Cerebellar nuclear complex (tissue), 1 donor: Measurements from ENCODE around the gene SERPINE1.
A peak's percentile ranks its signal among the peaks of the same experiment; 100 is the strongest.
"Not testable (repeated sequence)": the region's sequence is repeated elsewhere in the genome, so short reads cannot be mapped to it uniquely, and the experiment has no call there.

Source experiments
- DNase-seq, 2 experiments: peaks; one replicate each; lab custom pipeline; 2025; lab: John Stamatoyannopoulos, UW

The SERPINE1 gene

DNA sequence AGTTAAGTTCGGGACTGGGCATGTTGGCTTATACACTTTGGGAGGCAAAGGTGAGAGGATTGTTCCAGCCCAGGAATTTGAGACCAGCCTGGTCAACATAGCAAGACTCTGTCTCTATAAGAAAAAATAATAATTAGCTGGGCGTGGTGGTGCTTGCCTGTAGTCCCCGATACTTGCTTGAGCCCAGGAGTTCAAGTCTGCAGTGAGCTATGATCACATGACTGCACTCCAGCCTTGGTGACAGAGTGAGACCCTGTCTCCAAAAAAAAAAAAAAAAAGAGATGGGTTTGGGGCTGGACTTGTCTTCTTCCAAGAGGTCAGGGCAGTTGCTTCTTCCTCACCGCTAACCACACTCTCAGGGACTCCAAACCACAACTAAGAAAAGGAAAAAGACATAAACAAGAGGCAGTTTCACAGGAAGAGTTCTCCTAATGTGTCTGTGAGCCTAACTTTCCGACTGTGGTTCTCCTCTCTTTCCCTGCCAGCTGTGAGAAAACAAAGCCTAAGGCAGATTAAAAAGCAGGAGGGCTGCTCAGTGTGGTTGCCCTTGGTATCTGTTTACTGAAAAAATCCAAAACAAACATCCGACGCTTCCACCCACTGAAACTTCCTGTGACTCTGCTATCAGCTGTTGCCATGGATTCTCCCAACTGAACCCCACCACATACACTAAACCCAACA, 2.4 kb upstream of the SERPINE1 start:
- no peak for DNase-seq

DNA sequence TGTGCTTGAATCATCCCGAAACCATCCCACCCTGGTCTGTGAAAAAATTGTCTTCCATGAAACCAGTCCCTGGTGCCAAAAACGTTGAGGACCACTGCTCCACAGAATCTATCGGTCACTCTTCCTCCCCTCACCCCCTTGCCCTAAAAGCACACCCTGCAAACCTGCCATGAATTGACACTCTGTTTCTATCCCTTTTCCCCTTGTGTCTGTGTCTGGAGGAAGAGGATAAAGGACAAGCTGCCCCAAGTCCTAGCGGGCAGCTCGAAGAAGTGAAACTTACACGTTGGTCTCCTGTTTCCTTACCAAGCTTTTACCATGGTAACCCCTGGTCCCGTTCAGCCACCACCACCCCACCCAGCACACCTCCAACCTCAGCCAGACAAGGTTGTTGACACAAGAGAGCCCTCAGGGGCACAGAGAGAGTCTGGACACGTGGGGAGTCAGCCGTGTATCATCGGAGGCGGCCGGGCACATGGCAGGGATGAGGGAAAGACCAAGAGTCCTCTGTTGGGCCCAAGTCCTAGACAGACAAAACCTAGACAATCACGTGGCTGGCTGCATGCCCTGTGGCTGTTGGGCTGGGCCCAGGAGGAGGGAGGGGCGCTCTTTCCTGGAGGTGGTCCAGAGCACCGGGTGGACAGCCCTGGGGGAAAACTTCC, 784 bp upstream of the SERPINE1 start:
- DNase-seq, result no peak

DNA sequence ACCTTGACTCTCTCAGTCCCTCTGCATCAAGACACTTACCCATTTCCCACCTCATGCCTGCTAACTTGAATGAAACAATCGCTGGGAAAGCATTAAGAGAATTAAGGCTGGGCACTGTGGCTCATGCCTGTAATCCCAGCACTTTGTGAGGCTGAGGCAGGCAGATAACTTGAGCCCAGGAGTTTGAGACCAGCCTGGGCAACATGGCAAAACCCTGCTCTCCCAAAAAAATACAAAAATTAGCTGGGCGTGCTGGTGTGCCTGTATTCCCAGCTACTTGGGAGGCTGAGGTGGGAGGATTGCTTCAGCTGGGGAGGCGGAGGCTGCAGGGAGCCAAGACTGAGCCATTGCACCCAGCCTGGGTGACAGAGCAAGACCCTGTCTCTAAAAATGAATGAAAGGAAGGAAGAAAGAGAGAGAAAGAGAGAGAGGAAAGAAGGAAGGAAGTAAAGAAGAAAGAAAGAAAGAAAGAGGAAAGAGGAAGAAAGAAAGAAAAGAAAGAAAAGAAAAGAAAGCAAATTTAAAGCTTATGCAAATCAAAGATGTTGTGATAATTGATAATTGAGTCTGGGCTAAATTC, 646 bp downstream of the SERPINE1 start:
- no peak for DNase-seq

DNA sequence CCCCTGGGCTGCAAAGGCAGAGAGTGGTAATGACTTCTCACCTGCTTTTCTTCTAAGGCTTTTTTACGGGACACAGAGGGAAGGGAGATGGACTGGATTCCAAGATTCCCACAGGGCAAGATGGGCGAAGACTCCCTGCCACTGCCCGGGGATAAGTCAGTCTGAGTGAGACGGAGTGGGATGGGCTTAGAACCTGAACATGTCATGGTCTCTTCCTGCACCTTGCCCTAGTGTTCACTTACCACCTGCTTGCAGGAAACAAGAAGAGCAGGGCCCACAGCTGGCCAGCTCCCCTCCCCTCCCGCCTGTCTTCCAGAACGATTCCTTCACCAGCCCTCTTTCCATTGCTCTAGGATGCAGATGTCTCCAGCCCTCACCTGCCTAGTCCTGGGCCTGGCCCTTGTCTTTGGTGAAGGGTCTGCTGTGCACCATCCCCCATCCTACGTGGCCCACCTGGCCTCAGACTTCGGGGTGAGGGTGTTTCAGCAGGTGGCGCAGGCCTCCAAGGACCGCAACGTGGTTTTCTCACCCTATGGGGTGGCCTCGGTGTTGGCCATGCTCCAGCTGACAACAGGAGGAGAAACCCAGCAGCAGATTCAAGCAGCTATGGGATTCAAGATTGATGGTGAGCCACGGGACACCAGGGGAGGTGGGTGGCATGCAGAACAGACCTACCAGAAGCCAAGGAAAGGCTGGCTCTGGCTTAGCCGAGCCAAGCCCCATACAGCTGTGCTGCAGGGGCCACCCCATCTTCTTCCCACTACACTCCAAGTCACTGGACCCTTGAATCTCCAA, 1.3 kb downstream of the SERPINE1 start:
- DNase-seq, result no peak

DNA sequence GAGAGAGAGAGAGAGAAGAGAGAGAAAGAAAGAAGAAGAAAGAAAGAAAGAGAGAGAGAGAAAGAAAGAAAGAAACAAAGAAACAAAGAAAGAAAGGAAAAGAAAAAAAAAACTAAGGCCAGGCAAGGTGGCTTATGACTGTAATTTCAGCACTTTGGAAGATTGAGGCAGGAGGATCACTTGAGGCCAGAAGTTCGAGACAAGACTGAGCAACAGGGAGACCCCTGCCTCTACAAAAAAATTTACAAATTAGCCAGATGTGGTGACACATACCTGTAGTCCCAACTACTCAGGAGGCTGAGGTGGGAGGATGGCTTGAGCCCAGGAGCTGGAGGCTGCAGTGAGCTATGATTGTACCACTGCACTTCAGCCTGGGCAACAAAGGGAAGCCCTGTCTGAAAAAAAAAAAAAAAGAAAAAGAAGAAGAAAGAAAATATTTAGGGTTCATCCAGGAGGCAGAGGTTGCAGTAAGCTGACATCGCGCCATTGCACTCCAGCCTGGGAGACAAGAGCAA, 2.8 kb downstream of the SERPINE1 start:
- DNase-seq, result no peak

DNA sequence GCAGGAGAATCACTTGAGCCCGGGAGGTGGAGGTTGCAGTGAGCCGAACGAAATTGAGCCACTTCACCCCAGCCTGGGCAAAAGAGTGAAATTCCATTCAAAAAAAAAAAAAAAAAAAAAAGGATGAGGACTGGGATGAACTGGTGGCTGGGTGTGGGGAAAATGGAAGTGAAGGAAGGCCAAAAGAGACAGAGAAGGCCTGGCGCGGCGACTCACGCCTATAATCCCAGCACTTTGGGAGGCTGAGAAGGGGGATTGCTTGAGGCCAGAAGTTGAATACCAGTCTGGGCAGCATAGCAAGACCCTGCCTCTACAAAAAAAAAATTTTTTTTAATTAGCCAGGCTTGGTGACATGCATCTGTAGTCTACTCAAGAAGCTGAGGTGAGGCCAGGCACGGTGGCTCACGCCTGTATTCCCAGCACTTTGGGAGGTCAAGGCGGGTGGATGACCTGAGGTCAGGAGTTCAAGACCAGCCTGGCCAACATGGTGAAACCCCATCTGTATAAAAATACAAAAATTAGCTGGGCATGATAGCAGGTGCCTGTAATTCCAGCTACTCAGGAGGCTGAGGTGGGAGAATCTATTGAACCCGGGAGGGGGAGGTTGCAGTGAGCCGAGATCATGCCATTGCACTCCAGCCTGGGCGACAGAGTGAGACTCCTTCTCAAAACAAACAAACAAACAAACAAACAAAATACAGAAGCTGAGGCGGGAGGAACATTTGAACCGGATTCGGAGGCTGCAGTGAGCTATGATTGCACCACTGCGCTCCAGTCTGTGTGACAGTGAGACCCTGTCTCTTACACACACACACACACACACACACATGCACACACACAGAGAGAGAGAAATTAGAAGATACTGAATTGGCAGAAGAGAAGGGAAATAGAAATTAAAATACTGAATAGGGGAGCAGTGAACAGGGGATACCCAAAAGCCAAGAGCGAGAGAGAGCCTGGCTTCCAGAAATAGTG, 6.0 kb downstream of the SERPINE1 start:
- DNase-seq, result not testable (repeated sequence)

DNA sequence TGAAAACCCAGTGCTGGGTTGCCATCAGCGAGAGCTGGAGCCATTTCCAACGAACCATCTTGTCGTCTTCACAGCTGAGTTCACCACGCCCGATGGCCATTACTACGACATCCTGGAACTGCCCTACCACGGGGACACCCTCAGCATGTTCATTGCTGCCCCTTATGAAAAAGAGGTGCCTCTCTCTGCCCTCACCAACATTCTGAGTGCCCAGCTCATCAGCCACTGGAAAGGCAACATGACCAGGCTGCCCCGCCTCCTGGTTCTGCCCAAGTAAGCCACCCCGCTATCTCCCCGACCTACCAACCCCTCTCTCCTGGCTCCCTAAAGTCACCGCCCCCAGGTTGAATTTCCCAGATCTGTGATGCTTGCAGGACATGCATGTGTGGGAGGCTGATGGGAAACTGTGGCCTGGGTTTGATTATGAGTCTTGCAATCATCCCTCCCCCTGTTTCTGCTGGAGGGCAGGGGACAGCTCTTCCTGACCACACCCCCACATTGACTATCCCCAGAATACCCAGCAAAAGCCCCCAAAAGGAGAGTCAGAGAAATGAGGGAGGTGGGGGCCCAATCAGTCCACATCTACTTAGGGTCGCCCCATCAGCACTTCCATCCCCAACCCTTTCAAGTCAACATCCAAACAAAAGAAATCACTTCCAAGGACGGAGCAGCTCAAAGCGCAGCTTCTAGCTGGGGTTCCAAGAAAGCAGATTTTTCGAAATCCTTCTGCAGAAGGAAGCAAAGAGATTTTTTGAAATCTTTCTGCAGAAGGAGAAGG, 6.9 kb downstream of the SERPINE1 start:
- no peak for DNase-seq

DNA sequence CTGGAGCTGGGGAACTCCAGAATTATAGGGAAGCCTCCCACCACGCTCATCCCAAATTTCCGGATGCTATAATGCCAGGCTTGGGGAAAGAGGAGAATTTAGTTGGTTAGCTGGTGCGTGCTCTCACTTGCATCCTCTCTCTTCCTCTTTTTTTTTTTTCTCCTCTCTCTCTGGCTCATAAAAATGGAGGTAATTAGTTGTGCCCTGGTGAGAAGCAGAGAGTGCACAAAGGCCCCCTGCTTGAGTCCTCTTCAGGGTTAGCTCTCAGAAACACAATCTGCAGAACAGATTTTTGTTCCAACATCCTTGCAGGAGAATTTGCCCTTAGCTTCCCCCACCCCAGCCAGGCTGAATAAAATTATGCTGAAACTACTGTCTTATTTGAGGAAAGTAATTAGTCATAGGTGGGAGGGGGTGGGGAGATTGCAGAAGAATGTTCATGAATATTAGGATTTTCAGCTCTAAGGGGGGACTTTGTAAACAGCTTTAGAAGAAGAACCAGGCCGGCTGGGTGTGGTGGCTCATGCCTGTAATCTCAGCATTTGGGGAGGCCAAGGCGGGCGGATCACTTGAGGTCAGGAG, 7.6 kb downstream of the SERPINE1 start:
- no peak for DNase-seq

DNA sequence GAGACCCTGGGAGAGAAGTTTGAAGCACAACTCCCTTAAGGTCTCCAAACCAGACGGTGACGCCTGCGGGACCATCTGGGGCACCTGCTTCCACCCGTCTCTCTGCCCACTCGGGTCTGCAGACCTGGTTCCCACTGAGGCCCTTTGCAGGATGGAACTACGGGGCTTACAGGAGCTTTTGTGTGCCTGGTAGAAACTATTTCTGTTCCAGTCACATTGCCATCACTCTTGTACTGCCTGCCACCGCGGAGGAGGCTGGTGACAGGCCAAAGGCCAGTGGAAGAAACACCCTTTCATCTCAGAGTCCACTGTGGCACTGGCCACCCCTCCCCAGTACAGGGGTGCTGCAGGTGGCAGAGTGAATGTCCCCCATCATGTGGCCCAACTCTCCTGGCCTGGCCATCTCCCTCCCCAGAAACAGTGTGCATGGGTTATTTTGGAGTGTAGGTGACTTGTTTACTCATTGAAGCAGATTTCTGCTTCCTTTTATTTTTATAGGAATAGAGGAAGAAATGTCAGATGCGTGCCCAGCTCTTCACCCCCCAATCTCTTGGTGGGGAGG, 10.8 kb downstream of the SERPINE1 start:
- no peak for DNase-seq

DNA sequence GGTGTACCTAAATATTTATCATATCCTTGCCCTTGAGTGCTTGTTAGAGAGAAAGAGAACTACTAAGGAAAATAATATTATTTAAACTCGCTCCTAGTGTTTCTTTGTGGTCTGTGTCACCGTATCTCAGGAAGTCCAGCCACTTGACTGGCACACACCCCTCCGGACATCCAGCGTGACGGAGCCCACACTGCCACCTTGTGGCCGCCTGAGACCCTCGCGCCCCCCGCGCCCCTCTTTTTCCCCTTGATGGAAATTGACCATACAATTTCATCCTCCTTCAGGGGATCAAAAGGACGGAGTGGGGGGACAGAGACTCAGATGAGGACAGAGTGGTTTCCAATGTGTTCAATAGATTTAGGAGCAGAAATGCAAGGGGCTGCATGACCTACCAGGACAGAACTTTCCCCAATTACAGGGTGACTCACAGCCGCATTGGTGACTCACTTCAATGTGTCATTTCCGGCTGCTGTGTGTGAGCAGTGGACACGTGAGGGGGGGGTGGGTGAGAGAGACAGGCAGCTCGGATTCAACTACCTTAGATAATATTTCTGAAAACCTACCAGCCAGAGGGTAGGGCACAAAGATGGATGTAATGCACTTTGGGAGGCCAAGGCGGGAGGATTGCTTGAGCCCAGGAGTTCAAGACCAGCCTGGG, 11.4 kb downstream of the SERPINE1 start:
- no peak for DNase-seq

DNA sequence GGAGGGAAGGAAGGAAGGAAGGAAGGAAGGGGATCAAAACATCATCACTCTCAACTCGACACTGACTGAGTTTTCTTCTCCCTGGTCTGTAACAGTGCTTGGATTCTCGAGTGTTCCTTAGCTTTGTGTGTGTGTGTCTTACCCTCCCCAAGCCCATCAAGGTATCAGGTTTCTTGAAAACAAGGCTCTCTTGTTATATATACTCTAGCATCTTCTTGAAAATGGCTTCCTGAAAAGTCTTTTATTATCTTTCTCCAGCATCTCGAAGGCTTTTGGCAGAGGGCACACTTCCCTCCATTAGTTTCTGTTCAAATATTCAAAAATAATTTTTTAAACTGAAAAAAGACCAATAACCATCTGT, 13.4 kb downstream of the SERPINE1 start:
- no peak for DNase-seq

DNA sequence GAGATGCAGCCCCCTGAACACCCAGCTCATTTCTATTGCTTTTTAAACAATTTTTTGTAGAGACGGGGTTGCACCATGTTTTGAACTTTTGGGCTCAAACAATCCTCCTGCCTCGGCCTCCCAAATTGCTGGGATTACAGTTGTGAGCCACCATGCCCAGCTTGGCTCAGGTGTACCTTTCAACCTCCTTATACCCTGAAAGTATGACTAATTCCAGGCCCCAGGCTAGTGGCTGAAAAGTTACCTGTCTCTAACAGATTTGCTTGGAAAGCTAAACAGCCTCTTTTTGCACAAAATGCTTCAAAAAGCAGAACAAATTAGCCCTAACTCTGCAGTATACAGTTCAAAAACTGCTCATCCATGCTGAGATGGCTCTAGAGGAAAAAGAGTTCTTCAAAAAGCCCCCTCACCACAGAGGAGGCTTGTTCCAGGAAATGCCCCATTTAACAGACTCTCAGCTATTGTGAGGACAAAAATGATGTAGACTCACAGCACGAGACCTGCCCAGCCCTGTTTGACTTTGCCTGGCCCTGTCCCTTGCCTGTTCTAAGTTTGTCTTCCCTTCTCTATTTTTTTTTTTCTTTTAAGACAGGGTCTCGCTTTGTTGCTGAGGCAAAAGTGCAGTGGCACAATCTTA, 14.0 kb downstream of the SERPINE1 start:
- no peak for DNase-seq

DNA sequence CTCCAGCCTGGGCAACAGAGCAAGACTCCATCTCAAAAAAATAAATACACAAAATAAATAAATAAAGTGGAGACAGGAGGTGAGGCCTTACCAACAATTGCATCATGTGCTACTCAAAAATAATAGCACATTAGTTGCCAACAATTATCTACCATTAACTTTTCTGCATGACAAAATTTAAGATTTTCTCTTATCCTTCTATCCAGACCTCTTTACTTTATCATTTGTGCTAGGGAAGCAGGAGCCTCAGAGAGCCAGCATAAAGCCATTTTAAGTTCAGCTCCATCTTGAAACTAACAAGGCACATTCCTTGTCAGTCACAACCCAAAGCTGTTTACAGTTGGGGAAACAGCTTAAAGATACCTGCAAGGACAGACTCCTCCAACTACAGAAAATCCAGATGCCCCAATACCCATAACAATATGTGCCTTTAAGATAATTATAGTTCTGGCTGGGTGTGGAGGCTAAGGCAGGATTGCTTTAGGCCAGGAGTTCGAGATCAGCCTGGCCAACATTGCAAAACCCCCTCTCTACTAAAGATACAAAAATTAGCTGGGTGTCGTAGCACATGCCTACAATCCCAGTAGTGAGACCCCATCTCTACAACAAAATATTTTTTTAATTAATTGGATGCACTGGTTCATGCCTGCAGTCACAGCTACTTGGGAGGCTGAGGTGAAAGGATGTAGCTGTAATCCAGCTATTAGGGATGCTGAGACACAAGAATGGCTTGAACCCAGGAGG, 25.2 kb downstream of the SERPINE1 start:
- DNase-seq, result no peak

DNA sequence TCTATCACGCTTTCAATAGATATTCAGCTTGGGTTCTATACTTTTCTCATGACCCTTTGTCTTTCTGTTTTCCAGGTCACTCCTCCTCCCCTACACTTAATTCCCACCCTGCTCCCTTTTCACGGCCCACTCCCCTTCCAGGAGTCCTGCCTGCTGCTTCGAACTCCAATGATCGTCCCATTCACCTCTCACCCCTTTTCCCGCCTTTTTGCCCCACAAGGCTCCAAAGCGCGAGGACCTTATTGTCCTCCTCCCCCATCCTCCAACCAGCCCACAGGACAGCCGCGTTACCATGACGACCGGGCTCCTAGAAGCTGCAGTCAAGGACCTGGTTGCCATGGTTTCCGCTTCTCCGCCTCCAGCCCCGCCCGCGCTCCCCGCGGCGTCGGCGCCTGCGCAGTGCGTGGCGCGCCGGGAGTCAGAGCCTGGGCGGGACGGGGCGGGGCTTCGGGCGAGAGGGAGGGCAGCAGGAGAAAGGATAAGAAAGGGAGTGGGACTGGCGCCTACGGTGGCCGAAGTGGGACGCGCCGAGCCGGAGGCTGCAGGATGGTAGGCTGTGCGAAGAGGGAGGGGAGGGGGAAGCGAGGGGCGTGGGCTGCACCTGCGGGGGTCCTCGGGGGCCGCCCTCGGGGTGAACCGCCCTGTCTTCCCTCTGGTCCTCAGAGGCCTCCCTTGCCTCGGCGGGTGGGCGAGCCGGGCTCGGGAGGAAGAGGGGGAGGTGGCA, 27.2 kb downstream of the SERPINE1 start, which contains the start of gene AP1S1:
TSS of gene AP1S1 (plus strand) at position 508 of the 724 bp plus-strand sequence. CDS start at position 547, 39 bp downstream.
- DNase-seq, result peak; percentile 93

DNA sequence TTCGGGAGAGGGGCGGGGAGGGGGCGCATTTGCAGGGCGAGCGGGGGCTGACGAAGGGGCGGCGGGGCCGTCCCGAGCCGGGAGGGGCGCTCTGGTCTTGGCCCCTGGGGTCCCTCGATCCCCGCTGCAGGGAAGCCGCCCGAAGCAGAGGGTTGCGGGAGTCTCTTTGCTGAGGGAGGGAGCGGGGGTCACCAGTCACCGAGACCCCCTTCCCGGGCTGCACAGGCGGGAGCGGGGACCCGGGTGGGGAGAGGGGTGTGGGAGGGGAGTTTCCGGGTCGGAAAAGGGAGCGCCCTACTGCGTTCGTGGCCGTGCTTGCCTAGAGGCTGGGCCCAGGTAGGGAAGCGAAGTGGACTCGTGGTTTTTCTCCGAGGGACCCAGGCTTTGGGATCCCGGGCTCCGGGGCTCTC, 27.8 kb downstream of the SERPINE1 start:
- no peak for DNase-seq

DNA sequence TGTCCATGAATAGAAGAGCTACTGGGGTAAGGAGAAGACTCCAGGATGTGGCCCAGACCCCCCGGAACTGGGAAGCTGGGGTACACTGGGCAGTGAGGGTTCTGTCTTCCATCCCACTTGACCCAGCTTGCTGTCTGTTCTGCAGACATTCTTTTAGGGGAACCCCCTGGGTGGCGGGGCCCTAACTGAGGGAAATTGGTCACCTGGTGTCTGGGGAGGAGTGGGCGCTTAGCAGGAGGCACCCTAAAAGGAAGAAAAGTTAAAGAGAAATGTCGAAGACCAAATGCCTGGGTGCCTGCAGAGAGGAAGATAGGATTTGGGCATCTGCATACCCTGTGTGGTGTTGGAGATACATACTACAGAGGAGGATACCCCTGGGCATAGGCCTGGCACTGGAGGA, 28.4 kb downstream of the SERPINE1 start:
- DNase-seq, result no peak

DNA sequence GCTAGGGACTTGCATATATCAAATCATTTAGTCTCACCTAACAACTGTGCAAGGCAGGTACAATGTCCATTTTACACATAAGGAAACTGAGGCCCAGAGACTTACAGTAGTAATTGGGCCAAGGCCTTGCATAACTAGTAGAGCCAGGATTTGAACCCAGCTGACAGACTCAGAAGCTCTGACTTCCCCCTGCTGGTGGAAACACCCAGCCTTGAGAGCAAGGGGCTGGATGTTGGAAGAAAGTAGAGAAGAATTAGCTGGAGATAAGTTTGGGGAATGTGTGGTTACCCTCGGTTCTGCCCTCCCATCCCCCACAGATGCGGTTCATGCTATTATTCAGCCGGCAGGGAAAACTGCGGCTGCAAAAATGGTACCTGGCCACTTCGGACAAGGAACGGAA, 29.4 kb downstream of the SERPINE1 start:
- DNase-seq, result no peak
